GM21786 (cell line): ENCODE results near the gene CCNI2.

Experiments used
- ATAC-seq: cut with Tn5 transposase; IDR thresholded peaks from one replicate; pipeline ENCODE4 v1.9.1; 2021; ENCODE audit not compliant: unreplicated experiment

The CCNI2 gene

DNA sequence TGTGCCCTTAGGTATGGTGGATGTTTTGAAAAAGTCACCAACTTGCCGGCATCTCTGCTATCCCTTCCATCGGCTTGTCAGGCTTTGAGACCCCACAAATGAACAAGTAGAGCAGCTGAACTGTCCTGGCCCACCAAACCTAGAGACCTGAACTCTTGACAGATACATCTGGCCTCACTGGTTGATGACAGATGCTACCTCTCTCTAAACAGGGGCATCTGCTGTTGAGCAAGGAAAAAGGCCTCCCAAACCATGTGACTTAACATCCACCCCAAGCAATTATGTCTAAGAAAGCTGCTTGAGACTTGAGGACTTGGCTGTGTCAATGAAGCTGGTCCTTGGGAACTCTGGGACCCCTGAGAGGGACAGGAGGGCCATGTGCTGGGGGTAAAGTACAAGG is 2.3 kb downstream of the CCNI2 start:
- ATAC-seq, result no peak

DNA sequence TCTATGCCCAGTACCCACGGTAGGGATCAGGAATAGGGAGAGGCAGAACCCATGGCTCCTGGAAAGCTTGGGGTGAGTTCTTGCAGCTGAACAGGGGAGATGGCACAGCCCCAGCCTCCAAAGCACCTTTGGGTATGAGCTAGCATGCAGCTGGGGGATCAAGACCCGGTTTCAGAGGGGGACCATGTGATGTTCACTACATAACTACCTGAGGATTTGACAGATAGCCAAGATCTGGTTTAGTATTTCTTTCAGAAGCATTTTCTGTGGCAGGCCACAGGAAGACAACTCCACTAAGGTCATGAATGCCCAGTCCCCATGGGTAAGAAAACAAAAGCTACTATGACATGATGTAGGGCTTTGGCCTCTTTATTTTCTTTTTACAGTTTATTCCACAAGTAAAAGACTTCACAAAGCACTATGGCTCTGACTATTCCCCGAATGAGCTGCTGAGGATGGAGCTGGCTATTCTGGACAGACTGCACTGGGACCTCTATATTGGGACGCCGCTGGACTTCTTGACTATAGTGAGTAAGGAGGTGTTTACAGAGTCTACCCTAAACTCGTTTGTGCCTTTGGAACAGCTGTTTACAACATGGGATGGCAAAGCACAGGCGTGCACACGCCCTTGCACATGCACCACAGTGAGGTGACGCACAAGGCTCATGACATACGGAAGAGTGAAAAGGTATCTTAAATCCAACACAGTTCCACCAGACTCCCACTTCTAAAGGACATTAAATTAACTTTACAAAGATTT is 3.4 kb downstream of the CCNI2 start:
- ATAC-seq, result peak; percentile 61

- ATAC-seq, result peak; percentile 32
Measured at GRCh38 chr5:132751444-132751843, 4.2 kb downstream of the CCNI2 start.

DNA sequence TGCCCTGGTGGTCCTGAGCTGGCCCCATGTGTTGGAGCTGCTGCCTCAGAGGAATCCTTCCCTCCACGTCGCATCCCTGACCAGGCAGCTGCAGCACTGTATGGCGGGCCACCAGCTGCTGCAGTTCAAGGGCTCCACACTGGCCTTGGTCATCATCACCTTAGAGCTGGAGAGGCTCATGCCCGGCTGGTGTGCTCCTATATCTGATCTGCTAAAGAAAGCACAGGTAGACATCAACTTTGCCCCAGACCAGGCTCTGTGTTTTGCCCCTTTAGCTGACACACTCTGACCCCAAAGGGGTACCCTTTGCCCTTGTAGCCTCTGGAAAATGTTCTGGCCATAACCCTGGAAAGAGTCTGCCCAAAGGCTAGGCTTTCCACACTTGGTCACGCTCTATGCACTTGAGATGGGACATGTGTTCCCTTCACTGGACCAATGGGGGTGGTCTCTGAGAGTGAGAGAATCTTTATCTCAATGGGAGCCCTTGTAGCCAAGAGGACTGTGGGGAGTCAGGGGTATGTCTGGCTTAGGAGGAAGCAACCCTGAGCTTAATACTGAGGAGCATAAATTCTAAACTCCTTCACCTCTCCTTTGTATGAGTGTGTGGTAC is 4.8 kb downstream of the CCNI2 start:
- ATAC-seq, result no peak

DNA sequence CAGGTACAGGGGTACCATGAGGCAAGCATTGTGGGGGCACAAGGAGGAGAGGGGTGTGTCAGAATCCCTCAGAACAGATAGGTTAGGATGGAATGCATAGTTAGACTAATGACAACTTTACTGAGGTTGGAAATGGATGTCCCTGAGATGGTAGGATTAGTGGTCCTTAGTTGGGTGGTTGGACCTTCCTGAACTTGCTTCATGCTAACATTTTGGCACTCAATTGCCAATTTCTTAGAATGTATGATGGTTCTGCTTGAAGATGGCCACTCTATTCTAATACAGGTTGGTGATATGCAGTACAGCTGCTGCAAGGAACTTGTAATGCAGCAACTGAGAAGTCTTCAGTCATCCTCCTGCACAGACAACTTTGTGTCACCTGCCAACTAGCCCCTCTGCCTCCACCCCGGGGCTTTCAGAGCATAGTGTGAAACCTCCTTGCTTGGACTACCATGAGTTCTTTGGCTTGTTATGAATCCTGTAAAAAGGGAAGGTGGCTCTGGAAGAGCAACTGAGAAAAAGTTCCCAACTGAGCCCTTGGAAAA is 5.4 kb downstream of the CCNI2 start:
- ATAC-seq, result no peak

DNA sequence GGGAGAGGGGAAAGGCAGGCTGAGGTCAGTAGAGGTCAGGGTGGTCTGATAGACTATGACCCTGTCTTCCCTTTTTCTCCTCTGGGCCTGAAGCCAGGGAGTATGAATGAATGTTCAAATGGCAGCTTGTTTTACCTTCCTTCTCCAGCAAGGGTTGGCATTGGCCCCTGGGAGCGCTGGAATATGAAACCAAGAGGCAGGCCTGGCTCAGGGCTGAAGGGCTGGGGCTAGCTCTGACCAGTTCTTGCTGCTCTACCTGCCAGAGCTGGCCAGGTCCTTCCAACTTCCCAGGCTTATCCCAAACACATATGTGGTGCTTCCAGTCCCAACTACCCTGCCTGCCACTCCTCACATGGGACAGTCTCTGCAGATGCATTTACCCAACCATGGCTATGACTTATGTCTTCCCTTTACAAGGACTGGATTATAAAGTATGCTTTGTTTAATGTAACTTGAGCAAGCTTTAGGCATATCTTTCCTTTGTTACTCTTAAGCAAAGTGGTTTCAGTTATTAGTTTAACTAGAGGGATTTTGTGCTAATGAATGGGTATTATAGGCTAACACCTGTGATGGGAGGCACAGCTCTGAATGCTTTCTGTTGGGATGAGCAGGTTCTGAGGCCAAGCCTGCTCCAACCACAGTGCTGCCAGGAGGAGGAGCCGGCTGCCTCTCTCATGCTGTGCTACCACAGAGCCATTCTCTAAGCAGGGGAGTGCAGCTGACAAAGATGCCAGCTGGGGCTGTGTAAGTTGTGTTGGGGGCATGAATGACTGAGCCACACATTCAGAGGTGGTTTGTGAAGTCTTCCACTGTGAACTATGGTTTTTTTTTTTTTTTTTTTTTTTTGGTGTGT is 6.1 kb downstream of the CCNI2 start:
- ATAC-seq, result no peak

GRCh38 chr5:132754111-132754510 is 6.9 kb downstream of the CCNI2 start:
- no peak for ATAC-seq

GRCh38 chr5:132754947-132755346 is 7.7 kb downstream of the CCNI2 start:
- ATAC-seq, result no peak

DNA sequence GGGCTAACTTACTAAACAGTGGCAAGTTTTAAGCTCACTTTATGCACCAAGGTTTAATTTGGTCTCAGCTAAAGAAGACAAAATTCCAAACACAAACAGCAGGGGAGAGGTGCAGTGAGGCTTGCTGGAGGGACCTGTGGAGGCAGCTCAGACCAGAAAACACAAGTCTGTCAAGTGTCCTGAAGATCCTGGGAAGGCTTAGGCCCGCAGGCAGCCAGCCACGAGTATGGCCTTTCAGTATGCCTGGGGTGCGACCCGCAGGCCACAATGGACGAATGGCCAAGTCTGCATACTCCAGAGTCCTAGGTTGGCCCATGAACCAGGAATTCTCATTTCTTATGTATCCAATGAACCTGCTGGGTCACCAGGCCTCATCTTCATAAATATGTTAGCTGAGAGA is 9.3 kb downstream of the CCNI2 start:
- no peak for ATAC-seq

DNA sequence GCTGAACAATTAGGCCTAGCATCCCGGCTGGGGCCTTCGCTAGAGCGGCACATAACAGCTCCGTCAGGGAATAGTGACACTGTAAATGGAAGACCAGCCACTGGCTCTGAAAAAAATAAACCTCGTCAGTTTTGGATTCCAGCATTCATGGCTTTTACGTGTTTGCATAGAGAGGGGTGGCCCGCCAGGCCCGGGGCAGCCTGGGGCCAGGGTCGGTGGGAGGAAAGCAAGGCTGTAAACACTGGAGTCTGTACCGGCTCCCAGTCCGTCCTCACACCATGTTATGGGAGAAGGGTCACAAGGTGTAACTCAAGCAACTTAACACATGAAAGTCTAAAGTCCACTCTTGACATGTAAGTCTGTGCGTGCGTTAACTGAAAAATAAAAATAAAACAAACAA is 11.2 kb downstream of the CCNI2 start:
- no peak for ATAC-seq

DNA sequence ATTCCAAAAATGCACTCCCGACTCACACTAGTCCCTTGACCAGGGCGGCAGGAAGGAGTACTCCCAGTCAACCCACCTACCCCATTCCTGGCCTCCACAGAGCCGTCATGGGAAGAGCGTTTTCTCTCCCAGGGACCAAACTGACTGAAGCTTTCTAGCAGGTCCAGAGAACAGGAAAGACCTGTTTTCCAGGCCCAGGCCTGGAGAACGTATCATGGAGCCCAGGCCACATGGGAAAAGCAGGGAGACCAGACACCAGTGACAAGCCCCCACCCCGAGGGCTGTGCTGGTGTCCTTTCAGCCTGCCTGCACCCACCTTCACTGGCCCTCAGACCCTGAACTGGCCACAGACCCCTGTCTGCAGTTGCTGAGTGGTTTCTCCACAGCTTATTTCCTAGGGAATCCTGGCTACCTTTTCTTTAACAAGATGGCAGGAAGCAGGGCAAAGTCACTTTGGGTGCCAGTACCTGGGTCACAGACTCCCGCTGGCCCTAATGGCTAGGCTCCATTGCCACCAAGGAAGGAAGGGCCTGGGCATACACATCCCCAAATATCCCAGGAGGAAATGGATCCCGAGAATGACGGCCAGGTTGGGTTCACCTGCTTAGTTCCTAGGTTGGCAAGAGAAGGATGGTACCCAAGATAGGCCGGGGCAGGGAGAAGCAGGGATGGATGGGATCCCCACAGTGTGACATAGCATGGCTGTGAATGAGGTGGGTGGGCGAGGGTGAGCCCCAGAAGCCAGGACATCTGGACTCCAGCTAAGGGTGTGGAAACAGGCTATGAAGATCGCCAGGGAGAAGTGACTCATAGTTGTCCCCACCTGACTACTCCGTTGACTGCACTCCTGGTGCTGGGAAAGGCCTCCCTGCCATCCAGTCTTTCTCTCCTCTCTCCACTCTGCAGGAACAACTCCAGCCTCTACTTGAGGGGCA is 12.2 kb downstream of the CCNI2 start:
- no peak for ATAC-seq

- no peak for ATAC-seq
Measured at GRCh38 chr5:132760049-132760420, 12.8 kb downstream of the CCNI2 start.

- ATAC-seq, result no peak
Measured at GRCh38 chr5:132760601-132761317, 13.5 kb downstream of the CCNI2 start.

GRCh38 chr5:132761321-132762240 is 14.4 kb downstream of the CCNI2 start:
- ATAC-seq, result no peak

DNA sequence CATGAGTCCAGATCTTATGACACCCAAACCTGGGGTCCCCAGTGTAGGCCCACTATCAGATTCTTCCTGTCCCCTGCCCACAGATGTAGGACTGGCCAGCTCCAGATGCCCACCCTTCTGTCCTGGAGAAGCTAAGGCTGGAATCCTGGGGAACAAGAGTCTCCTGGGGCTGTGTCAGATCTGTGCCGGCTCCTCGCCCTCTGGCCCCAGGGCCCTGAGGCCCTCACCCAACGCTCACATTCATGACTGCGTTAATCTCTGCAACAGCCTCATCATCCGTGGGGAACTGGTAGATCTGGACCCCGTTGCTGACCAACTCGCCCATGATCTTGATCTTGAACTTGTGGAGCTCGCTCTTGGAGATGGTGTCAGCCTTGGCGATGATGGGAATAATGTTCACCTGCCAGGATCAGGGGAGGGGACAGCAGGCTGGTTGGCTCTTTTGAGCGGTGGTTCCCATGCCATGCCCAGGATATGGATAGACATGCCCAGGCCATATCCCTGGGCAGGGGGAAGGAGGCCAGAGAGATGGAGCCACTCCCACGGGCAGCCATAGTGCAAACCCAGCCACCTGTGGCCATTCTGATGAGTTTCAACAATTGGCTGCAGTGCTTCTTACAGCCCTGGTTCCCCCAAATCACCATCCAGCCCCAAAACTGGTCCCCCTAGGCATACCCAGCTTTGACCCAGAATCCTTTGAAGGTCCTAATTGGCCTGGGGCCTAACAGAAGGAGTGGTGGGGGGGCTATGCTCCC is 15.2 kb downstream of the CCNI2 start:
- ATAC-seq, result no peak

GRCh38 chr5:132763181-132764036 is 16.2 kb downstream of the CCNI2 start:
- no peak for ATAC-seq

DNA sequence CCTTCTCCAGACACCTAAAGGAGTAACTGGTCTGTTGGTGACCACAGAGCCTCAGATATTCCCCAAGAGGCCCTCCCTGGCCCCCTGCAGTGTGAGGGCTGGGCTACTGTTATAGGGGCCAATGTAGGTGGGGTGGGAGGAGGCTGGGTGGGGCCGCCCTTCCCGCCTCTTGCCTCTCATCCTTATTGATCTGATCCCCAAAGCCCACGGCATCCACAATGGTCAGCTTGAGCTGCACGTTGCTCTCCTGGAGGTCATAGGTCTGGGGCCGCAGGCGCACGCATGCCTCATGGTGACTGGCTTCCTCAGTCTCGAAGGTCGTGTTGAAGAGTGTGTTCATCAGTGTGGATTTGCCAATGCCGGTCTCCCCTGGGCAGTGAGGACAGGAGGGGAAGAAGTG is 16.8 kb downstream of the CCNI2 start:
- ATAC-seq, result no peak
